T47D (cell line): ENCODE measurements around the gene POMT2.

Experiments
- DNase-seq, 2 experiments: peaks; one replicate each; pipeline versions ENCODE4 v3.0.0 to v3.0.0-alpha.2; 2011 to 2012; ENCODE audit warnings: low read depth in 1 of 2, low spot score in 1 of 2
- JUND ChIP-seq: IDR thresholded peaks from 2 replicates; pipeline ENCODE4 v1.6.1; 2012; ENCODE audit warnings: low read depth
- in situ Hi-C: cut with HindIII; loops from 2 replicates; pipeline ENCODE4 v1.10.0; 2016; ENCODE audit warnings: low sequenced_read_pairs, low pct_unique_long_range_greater_than_20kb

The POMT2 gene

DNA sequence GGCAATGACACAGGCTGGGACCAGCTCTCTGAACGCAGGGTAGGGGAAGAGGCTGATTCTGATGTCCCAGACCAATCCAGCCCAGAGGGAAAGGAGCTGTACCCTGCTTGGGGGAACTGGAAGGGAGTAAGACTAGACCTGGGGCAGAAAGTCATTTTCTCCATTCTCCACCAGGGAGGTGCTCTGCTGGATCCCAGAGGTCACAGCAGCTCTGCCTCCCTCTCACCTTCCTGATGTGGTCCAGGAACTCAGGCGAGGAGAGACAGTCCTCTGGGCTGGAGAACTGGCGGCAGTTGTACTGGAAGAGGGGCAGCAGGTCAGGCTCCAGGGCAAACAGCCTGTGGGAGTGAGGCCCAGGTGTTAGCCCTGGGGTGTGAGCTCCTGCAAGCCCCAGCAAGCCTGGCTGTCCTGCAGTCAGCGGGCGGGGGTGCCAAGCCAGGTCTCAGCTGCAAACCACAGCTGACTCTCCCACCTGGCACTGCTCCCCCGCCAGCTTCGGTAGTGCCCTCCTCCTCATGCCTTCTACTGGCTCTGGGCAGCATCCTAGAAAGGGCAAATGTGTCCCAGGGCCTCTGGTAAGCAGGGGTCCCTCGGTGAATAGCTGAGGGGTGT, 51.6 kb downstream of the POMT2 start:
- DNase-seq, result peak; percentile 47 to 55
- TF ChIP-seq JUND, result no peak

DNA sequence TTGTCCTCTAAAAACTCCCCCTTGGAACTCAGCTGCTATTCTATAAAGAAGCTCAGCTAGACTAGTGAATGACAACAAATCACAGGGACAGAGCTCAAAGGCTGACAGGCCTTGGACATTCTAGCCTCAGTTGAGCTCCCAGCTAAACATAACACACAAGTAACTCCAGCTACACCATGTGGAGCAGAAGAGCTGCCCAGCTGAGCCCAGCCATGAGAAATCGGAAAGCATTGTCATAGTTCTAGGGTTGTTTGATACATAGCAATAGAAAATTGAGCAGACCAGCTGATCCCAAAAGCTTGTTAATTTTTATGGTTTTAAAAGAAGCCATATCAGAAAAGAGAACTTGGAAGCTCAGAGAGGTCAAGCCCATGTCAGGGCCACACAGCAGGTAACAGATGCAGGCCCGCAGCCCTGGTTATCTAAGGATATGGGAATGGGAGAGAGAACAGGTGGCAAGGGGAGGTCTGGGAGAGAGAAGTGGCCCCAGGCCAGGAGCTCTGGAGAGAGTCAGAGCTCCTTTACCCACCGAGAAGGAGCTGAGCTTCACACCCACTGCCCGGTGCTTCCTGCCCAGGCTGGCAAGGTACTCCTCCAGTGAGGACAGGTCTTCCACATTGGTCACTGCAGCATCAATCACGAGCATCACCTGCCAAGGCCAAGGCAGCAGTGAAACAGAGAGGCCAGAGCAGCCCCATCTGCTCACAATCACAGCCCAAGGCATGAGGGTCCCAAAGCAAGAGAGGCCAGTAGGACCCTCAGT, 52.6 kb downstream of the POMT2 start:
- in situ Hi-C loops, result no loop called here
- no peak for TF ChIP-seq JUND
- DNase-seq, result no peak

More for the DNA sequence above, 51.6 kb downstream of the POMT2 start:
- in situ Hi-C loops, result no loop called here

DNA sequence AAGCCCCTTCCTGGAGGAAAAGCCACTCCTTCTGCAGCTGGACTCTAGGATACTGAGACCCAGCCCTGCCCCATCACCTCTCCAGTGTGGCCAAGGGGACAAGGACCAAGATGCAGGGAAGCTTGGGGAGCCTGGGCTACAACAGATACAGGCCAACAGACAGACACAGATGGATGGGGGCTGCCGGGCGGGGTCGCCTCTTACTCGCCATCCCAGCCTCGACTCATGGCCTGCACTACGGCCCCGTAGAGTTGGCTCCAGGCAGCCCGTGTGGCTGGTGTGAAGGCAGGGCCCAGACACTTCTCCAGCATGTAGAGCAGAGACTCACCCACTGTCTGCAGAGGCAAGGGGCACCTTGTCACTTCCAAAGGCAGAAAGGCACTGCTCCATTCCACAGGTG, 54.3 kb downstream of the POMT2 start:
- no peak for TF ChIP-seq JUND
- no peak for DNase-seq
- in situ Hi-C loops, result no loop called here

DNA sequence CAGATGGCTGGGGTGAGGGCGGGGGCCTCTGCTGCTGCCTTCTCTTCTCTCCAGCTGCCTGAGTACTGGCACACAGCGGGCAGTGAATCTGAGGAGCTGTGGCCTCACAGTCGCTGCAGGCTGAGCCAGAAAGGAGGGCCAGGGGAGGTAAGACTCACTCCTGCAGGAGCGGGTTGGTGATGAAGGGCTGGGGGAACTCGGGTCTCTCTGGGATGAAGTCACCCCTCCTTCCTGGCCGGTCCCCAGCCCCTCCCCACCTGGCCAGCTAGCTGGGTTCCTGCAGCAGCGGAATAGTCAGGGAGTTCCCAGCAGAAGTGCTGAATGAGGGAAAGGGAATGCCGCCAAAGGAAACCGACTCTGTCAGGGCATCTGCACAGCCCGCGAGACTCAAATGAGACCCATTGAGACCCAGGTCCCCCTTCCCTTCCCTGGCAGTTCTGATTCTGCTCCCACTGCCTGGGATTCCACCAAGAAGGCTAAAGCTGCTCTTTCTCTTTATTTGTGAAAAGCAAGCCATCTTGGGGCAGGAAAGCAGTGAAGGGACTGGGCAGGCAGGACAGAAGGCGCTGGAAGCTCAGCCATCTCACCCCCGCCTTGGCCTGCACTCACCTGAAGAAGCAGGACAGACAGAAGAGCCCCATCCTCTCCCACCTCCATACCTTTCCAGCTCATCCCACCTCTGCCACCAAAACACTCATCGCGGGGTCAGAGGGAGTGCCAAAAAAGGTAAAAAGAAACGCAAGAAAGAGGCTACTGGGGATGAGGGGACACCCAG, 54.9 kb downstream of the POMT2 start:
- in situ Hi-C loops, result no loop called here
- no peak for DNase-seq

DNA sequence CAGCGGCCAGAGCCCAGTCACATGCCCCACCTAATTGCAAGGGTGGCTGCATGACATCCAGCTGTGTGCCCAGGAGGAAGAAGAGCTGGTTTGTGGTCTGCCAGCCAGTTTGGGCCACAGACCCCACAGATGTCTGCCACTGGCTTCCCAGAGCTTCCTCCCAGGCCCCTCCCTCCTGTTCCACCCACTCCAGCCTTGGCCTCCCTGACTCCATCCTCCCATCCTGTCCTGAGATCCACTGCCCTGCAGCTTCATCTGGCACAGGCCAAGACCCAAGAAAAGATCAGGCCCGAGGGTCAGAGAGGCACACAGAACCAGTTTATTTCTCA, 55.5 kb downstream of the POMT2 start:
- no peak for TF ChIP-seq JUND
- no peak for DNase-seq
- in situ Hi-C loops, result no loop called here

More for the DNA sequence above, 54.9 kb downstream of the POMT2 start:
- TF ChIP-seq JUND, result no peak

DNA sequence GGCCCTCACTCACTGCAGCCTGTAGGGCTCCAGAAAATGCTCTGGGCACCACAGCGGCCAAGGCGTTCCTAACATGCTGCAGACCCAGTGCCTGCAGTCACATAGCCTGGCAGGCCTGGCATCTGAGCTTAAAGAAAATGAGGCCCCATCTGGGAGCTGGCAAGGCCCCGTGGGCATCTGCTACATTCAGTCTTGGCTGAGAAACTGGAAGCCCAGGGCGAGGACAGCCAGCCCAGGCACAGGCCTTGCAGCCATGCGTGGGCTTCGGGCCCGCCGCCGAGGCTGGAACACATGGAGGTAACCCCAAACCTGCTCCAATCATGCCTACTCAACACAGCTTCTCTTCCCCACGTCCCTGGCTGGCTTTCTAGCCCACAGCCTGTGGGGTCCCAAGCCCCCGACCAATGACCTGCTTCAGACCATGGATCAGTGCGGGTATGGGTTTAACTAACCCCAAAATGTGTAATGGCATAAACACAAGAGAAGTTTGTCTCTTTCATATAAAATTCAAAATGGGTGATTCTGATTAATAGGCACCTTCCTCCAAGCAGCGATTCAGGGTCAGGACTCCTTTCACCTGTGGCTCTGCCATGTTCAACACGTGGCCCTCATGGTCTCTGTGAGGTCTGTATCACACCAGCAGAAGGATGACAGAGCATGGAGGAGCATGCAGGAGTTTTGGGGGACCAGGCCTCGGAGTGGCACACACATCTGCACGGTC, 56.1 kb downstream of the POMT2 start:
- DNase-seq, result no peak

DNA sequence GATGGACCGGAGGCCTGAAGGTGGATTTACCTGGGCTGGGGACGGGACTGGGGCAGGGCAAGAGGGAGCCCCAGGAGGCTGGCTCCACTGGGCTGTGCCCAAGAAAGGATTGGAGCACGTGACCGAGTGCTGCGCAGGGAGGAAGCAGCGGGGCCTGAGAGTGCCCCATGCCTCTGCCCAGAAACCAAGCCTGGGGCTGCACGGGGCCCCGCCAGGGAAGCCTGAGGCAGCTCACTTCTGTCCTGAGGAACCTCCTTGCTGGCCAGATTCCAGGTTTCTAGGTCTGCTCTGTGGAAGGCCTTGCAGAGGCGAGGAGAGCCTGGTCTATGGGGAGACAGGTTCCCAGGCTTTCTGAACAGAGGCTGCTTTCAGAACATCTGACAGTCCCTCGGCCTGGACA, 60.1 kb downstream of the POMT2 start:
- no peak for TF ChIP-seq JUND
- DNase-seq, result no peak
- in situ Hi-C loops, result no loop called here

More for the DNA sequence above, 56.1 kb downstream of the POMT2 start:
- in situ Hi-C loops, result no loop called here
- no peak for TF ChIP-seq JUND

DNA sequence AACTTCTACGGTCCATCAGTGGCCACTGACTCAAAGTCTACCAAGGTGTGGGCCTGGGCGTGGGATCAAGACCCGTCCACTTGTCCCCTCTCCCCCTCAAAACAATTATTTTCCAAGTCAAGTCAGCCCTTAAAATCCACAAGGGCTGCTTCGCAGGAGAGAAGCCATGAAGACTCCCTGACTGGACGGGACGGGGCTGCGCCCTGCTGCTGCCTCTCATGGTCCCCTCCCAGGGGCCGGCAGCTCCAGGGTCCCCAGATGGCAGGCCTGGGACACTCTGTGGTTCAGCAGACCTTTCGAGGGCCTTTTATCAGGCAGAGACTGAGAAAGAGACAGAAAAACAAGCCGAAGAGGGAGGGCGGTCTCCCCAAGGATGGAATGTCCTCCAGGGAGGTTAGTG, 60.5 kb downstream of the POMT2 start:
- in situ Hi-C loops, result no loop called here
- TF ChIP-seq JUND, result no peak
- DNase-seq, result no peak

DNA sequence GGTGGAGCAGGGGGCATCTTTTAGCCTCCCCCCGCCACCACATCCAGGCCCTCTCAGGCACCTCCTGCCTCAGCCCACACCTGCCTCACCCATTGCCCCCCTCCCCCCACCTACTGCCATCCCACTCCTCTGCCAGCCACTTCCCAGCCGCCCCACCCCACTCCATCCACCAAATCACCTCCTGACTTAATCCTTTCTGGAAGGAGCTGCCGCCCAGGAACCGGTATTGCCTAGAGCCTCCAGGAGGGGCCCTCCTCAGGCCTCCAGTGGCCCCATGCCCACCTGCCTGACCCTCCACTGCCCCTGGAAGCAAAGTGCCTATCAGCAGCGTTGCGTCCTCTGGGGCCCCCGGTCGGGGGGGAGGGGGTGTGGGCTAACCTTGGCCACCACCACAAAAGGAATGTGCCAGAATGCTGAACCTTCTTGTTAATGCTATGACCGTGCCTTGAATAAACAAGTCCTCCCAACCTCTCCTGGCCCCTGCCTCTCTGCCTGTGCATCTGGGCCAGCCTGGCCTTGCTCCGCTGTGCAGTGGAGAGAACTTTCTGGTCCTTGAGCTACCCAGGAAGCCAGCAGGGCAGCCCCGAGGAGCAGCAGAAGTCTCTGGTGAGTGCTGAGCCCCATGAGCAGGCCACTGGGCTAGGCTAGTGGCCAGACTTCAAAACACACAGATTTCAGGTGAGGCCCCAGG, 61.5 kb downstream of the POMT2 start:
- DNase-seq, result no peak
- TF ChIP-seq JUND, result no peak

DNA sequence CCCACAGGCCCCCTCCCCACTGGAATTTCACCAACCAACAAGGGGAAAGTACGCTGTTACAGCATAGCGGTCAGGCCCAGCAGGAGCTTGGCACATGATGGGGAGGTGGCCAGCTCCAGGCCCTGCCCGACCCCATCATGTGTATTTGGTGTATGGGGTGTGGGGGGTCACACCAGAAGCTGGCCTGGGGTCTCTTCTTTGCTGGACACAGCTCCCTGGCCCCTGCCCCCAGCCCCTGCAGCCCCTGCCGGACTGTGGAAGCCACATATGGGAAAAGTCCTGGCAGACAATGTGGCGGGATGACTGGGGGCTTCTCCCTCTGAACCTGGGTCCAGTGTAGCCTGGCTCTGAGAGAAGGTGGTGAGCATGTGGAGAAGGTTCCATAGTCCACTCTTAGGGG, 62.1 kb downstream of the POMT2 start:
- no peak for DNase-seq
- in situ Hi-C loops, result no loop called here
- TF ChIP-seq JUND, result no peak

More for the DNA sequence above, 61.5 kb downstream of the POMT2 start:
- in situ Hi-C loops, result no loop called here

DNA sequence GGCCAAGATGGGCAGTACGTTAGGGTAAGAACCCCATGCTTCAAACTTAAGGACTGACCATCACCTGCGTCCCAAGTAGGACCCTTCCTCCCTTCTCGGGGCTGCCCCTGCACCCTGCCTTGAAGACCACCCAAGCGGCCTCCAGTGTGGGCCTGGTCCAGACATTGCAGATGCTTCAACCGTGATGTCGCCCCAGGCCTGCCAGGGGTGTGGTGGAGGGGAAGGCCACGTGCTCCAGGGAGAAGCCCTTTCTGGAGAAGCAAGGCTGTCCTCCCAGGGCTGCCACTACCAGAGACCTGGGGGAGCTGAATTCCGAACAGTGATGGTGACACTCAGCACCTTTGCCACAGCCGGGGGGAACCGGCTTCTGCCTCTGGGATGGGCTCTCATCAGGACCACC, 63.0 kb downstream of the POMT2 start:
- no peak for DNase-seq
- in situ Hi-C loops, result no loop called here
- TF ChIP-seq JUND, result no peak

DNA sequence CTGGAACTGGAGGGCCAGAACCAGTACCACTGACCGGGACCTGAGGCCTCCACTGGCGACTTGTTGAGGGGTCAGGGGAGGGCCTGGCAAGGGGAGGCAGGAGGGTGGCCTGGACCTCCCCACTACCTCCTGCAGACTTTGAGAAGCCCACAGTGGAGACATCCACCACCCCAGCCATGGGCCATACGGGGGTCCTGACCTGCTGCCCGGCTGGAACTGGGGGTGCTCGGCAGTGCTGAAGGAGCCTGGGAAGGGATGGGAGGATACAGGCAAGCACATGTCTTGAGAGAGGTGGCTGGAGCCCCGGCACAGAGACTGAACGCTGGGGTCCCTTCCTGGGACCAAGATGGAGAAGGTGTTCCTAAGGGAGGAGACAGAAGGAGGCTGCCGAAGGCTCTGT, 64.0 kb downstream of the POMT2 start:
- TF ChIP-seq JUND, result no peak
- no peak for DNase-seq
- in situ Hi-C loops, result no loop called here
